SH-SY5Y (cell line): ENCODE results near the gene PEX12.

ENCODE experiments used
- GATA2 ChIP-seq: IDR thresholded peaks from 2 replicates; pipeline ENCODE4 v1.6.1; 2011; ENCODE audit warnings: mild to moderate bottlenecking, low read depth, low read length
- GATA3 ChIP-seq: IDR thresholded peaks from 2 replicates; pipeline ENCODE4 v1.6.1; 2011; ENCODE audit warnings: low read depth, mild to moderate bottlenecking, low read length, moderate library complexity

PEX12 gene

DNA sequence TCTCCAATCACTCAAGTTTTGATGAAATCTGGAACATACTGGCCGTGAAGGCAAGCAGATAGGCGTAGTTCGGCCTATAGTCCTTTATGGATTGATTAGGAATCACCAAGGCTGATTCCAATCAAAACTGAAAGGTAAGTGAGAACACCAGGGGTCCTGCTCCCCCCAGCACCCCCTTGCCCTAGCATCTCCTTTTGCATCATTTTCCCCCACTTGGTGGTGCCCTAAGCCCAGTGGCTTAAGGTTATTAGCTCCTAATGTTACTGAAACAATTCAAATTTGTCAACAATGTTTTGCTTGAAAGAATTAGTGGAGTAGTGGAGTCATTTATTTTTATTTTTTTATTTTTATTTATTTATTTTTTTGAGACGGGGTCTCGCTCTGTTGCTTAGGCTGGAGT lies 22.7 kb downstream of the PEX12 start:
- TF ChIP-seq GATA2 (no peak), GATA3 (no peak)

DNA sequence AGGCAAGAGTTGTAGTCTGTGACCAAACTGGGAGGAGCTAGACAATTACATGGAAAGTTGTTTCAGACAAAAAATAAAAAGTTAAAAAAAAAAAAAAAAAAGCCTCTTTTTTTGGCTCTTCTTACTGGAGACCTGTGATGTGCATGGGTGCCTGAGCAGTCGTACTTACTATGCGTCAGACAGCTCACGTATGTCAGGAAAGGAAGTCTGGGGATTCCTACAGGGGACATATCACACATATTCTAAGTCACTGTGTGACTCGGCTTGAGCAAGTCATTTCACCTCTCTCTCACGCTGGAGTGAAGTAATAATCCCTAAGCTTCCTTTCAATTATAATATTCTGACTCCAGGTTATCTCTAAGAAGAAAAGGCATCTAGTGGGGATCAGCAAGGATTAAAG lies 23.7 kb downstream of the PEX12 start:
- no peak for TF ChIP-seq GATA2
- TF ChIP-seq GATA3: no peak

DNA sequence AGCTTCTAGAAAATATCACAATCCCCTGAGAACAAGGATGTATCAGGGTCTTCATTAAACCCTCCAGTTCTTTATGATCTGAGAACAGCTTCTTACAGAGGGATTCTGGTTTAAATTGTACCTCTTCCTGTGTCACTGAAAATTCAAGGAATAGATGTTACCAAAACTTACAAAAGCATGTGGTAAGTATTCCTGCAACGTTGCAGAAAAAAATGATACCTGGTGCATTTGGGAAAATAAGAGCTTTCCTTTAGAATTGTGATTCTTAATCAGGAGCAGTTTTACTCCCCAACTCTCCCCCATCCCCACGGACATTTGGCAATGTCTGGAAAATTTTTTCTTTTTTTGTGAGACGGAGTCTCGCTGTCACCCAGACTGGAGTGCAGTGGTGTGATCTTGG lies 25.1 kb downstream of the PEX12 start:
- no peak for TF ChIP-seq GATA3
- TF ChIP-seq GATA2: no peak

DNA sequence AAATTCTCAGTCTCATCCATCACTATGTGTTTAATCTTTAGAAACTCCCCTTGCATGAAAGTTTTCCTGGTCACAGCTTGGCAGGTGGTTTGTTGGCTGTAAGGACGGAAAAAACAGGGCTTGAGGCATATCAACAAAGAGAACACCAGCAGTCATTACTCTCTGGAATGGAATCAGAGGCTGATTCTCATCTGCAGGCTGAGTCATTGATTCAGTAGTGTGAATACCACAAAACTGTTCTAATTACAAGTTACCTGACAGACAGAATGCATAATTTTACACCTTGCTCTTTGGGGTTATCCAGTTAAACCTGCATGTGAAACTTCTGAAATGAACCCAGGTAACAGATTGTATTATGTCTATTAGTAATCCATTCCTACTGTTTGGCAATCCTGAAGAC lies 29.4 kb downstream of the PEX12 start:
- TF ChIP-seq GATA2: no peak
- no peak for TF ChIP-seq GATA3

DNA sequence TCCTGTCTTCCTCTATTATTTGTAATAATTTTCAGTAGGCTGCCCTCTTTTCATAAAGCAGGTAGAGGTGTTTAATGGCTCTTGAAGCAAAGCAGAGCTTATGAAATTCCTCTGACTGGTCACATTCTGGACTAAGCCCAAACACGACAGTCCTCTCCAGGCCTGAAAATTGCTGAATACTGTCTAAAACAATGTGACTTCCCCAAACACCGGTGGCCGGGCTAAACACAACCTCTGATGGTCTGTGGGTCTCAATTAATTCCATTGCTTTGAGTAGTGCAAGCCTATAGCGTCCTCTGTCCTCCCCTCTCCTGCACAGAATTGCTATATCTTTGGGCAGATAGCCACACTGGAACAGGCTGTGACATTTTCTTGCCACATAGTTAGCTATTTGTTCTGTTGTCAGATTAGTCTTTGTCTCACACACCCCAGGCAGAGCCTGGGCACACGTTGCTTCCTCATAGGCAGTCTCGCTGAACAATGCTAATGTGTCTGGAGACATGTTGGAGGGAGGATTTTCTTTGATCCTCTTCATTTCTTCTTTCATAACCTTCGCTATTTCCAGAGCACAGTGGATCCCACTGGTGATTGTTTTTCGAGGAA lies 30.1 kb downstream of the PEX12 start:
- no peak for TF ChIP-seq GATA3
- TF ChIP-seq GATA2: no peak

DNA sequence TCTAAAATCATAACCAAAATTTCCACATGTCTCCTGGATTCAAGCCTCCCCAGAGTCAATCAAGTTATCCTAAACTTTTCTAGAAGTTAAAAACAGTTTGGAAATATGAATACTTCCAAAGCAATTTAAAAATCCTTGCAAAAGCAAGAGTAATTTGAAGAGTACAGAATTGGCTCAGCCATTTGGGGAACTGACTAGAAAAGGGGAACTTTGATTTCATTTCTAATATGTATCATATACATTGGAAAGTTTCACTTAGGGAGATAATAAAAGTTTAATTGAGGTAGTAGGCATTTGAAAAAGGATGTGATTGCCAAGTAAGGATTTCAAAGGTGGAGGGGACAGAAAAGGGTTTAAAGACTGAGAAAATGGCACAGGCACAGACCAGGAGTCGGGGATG lies 31.9 kb downstream of the PEX12 start:
- no peak for TF ChIP-seq GATA3
- TF ChIP-seq GATA2: no peak

DNA sequence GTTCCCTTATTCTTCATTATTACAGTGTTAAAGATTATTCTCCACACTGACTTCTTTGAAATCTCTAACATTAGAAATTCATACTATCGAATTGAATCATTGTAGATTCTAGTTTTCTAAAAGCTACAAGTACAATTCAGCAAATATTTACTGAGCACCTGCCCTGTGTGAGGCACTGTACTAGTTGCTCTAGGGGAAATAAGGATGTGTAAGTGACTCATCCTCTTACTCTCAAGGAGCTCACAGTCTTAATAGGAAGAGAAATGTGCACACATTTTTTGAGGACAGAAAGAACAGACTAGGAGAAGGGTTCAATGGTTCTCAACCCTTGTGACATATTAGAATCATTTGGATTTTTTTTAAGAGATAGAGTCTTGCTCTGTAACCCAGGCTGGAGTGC lies 33.2 kb downstream of the PEX12 start:
- TF ChIP-seq GATA3: no peak
- TF ChIP-seq GATA2: no peak

DNA sequence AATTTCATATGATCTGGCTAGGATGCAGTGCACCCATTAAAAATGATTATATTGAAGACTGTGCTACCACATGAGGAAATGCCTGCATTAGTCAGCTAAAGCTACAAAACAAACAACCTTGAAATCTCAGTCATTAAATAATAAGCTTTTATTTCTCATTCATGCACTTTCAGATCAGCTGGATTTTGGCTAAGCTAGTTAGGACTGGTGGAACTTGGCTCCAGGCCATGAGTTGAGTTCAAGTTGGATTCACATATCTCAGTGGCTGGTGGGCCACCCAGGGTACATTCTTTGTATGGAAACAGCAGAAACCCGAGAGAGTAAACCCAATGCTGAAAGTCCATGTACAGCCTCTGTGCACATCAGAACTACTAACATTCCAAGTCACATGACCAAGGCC lies 34.5 kb downstream of the PEX12 start:
- no peak for TF ChIP-seq GATA2
- no peak for TF ChIP-seq GATA3

DNA sequence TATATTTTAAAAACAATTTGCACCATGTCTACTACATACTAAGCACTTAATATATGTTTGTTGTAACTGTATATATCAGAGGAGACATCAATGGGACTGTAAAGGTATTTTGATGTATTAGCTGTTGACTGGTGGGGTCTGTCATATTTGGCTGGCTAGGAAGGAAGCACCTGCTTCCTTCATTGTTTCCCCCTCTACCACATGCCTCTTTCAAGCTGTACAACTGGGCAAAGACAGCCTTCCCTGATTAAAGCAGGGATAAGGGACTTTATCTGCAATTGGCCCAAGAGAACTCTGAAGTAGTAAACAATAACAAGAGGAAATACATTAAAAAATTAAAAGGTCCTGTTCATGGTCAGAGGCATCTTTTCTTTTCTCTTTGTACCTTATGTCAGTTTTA lies 35.4 kb downstream of the PEX12 start:
- TF ChIP-seq GATA3: no peak
- TF ChIP-seq GATA2: no peak

DNA sequence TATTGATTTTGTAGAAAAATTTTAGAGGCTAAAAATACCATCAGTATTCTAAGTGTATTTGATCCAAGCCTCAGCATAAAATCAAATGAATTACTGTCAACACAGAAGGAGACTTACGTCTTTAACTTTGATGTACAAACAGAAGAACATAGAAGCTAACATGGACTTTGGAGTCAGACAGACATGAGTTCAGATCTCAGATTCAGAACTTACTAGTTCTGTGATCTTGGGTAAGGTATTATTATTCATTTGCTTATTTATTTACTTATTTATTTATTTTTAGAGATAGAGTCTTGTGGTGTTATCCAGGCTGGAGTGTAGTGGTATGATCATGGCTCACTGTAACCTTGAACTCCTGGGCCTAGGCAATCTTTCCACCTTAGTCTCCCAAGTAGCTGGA lies 36.9 kb downstream of the PEX12 start:
- no peak for TF ChIP-seq GATA2
- no peak for TF ChIP-seq GATA3

DNA sequence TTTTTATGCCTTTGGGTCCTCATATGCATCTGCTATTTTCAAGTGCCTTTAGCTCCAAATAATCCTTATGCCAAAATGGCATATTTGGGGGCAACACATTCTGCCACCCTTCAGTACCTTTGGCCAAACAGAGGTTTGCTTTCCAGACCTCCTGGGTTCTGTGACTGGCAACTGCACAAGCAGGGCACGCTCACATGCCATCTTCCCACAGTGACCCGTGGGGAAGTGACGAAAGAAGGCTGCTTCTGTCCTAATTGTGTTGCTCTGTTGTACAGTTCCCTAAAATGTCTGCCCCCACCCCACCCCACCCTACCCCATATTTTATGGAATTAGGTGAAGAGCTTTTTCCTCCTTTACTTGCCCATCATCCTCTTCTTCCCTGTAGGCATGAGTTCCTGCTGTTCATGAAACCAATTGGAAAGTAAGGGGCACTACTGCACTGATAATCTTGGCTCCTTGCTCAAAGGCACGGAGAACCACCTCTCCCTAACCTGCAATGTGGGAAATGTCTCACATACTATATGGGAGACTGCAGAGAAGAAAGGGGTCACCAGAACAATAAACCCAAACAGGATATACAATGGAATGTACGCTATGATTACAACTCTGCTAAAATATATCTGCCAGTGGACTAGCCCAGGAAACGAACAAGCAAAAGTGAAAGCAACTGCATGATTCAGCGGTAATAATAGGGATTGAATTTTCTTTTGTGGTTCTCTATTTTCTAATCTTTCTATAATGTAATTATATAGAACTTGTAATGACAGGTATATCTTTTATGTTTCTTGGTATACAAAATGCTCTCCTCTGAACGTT lies 37.6 kb downstream of the PEX12 start:
- no peak for TF ChIP-seq GATA3

DNA sequence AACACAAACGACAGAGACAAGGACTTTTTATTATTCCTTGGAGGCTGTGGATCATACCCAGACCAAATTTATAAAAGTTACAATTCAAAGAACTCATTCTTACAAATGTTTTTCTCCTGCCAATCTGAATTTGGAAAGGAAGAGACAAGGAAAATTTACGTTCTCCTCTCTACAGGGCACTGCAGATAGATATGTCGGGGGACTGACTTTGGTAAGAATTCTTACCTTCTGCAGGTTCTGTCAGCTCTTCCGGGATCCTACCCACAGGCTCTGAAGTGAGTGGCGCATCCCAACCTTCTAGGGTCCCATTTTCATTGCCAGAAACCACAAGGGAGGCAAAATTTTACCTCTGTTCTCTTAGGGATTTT lies 38.7 kb downstream of the PEX12 start:
- TF ChIP-seq GATA2: no peak; the same call in 1 of the 2 replicates
- no peak for TF ChIP-seq GATA3

DNA sequence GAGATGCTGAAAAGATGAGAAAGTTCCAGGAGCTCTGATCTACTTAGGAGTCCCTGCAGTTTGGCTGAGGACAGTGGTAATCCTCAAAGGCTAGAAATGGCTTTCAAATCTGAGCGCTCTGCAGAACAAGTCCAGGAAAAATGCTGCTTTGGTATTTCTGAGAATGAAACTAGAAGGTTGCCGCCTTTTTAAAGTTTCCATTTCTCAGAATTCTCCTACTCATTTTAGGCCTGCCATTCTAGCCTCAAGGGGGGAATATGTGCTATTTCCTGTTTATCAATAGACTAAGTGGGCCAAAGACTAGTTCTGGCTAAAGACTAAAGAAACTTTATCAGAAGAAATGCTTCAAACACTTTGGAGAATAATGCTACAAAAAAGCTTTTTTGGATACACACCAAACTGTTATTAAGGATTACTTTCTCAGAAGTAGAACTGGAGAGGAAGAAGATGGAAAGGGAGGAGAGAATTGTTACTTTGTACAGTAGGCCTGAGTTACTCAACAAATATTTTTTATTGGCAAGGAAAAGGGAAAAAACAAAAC lies 40.7 kb downstream of the PEX12 start, which contains the start of gene SLFN12L:
TSS of gene SLFN12L (minus strand) at position 78 of the 541 bp plus-strand sequence. CDS start 15,314 bp downstream, outside the sequence.
- TF ChIP-seq GATA2 (no peak), GATA3 (no peak)

DNA sequence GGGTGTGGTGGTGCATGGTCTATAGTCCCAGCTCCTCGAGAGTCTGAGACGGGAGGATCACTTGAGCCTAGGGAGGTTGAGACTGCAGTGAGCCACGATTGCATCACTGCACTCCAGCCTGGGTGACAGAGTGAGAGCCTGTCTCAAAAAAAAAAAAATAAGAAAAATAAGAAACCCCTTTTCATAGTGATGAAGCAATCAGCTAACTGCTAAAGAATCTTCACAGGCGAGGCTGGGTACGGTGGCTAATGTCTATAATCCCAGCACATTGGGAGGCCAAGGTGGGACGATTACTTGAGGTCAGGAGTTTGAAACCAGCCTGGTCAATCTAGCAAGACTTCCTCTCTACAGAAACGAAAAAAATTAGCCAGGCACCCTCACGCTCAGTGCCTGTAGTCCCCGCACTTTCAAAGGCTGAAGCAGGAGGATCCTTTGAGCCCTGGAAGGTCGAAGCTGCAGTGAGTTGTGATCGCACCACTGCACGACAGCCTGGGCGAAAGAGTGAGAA lies 41.7 kb downstream of the PEX12 start:
- no peak for TF ChIP-seq GATA3
- TF ChIP-seq GATA2: no peak

DNA sequence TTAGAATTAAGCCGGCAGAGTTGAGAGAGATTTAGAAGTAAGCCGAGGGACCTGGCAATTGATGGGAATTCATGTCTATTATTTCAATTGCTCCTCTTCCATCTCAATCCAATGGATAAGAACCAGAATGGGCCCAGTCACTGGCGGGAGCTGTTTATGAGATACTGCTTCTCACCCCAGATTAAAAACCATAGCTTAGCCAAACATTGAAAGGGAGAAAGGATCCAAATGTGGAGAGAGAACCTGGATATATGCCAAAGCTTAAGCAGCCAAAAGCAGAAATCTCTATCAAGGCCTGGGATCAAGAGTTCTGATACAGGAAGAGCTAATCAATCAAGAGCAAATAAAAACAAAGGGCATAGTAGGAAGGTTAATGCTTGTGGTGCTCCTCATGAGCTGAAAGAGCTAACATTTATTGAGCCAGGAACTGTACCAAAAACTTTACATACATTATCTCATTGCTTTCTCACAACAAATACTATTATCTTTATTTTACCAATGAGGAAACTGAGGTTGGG lies 43.7 kb downstream of the PEX12 start:
- TF ChIP-seq GATA3 (no peak), GATA2 (no peak)
